IPS-18a (cell line): ENCODE measurements around the gene SLC41A1.

ENCODE experiments used
- H3K27ac ChIP-seq: one replicate; pipeline ENCODE4 v1.5.1; 2013; ENCODE audit warnings: low read length
- H3K27me3 ChIP-seq: one replicate; pipeline ENCODE4 v1.6.1; 2013; ENCODE audit warnings: mild to moderate bottlenecking, low read length; ENCODE audit not compliant: control insufficient read depth, insufficient read depth
- H3K36me3 ChIP-seq: one replicate; pipeline ENCODE4 v1.6.1; 2013; ENCODE audit warnings: low read depth, low read length; ENCODE audit not compliant: control insufficient read depth
- H3K4me1 ChIP-seq: one replicate; pipeline ENCODE4 v1.6.1; 2013; ENCODE audit warnings: low read depth, low read length; ENCODE audit not compliant: control insufficient read depth
- H3K4me3 ChIP-seq: one replicate; pipeline ENCODE4 v1.5.1; 2013; ENCODE audit warnings: low read length
- H3K9ac ChIP-seq: one replicate; pipeline ENCODE4 v1.6.1; 2013; ENCODE audit warnings: mild to moderate bottlenecking, low read length, moderate library complexity
- H3K9me3 ChIP-seq: one replicate; pipeline ENCODE4 v1.6.1; 2013; ENCODE audit warnings: low read depth, low read length; ENCODE audit not compliant: control insufficient read depth

Gene SLC41A1

DNA sequence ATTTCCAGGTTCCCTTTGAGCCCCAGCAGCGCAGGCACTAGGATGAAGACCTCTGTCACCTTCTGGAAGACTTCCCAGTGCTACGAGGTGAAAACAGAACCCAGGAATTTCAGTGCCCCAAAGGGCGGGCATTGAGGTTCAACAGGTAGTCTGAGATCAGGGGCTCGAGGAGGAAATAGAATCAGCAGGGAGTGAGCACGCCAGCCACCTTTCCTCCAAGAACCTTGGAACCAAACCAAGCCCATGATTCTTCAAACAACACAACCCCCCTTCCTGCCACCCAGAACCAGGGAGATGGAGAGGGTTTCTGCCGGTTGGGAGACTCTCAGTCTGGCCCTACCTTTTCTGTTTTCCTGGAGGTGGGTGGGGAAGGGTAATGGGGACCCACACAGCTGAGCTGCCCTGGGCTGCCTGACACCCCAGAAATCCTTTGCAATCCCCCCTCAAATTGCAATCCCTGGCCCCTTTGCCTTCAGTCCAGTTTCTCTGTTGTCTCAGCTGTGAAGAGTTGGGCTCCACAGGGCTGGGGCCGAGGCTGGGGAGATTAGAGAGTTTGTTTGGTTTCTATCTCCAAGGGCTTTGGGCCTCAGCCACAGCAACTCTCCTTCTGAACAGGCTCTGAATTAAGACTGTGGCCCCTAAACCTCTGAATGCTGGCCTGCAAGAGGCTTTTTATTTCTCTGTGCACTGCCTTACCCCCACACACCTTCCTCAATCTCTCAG, 11.9 kb downstream of the SLC41A1 start:
- Histone ChIP-seq H3K27ac (no peak overlapping the region), H3K9ac (no peak overlapping the region), H3K4me1 (peaks cover 5% of the 10 kb centered on the region), H3K36me3 (peaks cover 27% of the 10 kb centered on the region), H3K9me3 (no peaks in the 10 kb centered on the region), H3K4me3 (no peak overlapping the region), H3K27me3 (no peaks in the 10 kb centered on the region)

DNA sequence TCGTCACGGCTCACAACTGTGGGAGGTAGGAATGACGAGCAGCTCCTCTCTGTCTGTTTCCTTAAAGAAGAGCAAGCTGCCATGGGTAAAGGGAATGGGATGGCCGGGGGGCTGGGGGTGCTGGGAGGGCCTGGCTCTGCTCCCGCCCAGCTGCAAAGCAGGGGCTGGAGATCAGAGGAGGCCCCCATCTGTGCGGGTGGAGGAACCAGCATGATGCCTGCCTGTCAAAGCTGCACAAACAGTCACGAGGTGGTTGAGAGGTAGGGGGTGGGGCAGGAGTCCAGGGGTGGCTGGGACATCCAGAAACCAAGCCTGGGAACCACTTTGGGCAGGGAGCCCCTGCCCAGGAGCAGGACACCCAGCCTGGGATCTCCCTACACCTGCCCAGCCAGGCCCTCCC, 12.6 kb downstream of the SLC41A1 start:
- Histone ChIP-seq H3K9ac (no peak overlapping the region), H3K27me3 (no peaks in the 10 kb centered on the region), H3K4me3 (no peak overlapping the region), H3K4me1 (peaks cover 5% of the 10 kb centered on the region), H3K27ac (no peak overlapping the region), H3K9me3 (no peaks in the 10 kb centered on the region), H3K36me3 (peaks cover 34% of the 10 kb centered on the region)

DNA sequence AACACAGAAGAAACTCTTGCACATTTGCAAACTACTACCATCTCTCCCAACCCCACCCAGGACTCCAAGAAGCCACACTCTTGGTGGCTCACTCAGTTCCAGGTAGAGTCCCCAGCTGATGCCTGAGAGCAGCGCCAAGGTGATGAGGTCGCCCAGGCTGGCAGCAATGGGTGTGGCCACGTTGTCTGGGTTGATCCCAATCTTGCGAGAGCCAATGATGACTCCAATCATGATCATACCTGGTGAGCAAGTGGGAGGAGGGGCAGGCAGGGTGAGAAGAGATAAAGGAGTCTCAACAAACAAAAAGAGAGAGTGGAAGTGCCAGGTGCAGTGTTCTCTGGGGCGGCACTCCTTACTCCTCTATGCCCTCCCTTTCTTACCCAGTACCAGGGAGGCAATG, 14.4 kb downstream of the SLC41A1 start:
- Histone ChIP-seq H3K4me1 (peaks cover 5% of the 10 kb centered on the region), H3K27ac (no peak overlapping the region), H3K9me3 (no peaks in the 10 kb centered on the region), H3K27me3 (no peaks in the 10 kb centered on the region), H3K4me3 (no peak overlapping the region), H3K9ac (no peak overlapping the region), H3K36me3 (peaks cover 52% of the 10 kb centered on the region)

DNA sequence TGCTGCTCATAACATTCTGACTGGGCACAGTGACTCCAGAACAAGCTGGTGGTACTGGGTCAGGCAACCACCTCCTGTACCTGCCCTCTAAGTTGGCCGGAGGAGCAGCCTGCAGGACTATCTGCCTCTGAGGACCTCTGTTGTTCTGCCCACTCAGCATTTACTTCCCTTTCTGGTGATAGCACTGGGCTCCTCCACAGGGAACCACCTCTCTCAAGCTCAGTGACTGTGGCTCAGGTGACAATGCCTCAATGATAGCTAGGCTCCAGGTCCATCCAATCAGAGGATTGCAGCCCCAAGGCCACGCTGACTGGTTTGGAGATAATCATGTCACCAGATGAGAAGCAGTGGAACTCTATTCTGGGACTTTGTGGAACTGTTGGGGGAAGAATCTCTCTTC, 15.8 kb downstream of the SLC41A1 start:
- Histone ChIP-seq H3K4me1 (peaks cover 5% of the 10 kb centered on the region), H3K27ac (no peak overlapping the region), H3K27me3 (no peaks in the 10 kb centered on the region), H3K4me3 (no peak overlapping the region), H3K9ac (no peak overlapping the region), H3K9me3 (no peaks in the 10 kb centered on the region), H3K36me3 (peaks cover 63% of the 10 kb centered on the region)

DNA sequence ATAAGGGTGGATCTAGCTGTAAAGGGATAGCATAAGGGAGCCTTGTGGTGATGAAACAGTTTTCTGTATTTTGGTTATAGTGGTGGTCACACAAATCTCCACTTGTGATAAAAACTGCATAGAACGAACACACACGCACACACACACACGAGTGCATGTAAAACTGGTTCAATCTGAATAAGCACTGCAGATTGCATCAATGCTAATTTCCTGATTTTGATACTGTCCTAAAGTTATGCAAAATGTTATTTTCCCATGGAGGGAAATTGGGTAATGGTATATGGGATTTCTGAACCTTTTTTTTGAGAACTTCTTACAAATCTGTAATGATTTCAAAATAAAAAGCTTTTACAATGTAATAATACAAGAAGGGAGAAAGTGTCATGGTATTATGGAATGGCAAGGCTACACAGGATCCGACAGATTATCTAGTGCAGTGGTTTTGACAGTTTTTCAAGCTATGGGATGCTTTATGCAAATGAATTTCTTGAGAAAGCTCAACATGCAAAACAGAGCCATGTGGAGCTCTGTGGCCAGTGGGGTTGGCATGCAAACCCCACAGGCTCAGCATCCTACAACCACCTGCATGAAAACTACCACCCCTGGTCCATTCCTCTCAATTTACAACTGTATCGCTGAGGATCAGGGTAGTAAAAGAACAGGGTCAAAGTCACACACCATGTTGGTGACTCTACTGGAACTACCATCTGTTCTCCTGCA, 18.8 kb downstream of the SLC41A1 start:
- Histone ChIP-seq H3K27me3 (no peaks in the 10 kb centered on the region), H3K4me1 (no peaks in the 10 kb centered on the region), H3K9ac (no peak overlapping the region), H3K36me3 (peaks cover 77% of the 10 kb centered on the region), H3K4me3 (no peak overlapping the region), H3K9me3 (no peaks in the 10 kb centered on the region), H3K27ac (no peak overlapping the region)

DNA sequence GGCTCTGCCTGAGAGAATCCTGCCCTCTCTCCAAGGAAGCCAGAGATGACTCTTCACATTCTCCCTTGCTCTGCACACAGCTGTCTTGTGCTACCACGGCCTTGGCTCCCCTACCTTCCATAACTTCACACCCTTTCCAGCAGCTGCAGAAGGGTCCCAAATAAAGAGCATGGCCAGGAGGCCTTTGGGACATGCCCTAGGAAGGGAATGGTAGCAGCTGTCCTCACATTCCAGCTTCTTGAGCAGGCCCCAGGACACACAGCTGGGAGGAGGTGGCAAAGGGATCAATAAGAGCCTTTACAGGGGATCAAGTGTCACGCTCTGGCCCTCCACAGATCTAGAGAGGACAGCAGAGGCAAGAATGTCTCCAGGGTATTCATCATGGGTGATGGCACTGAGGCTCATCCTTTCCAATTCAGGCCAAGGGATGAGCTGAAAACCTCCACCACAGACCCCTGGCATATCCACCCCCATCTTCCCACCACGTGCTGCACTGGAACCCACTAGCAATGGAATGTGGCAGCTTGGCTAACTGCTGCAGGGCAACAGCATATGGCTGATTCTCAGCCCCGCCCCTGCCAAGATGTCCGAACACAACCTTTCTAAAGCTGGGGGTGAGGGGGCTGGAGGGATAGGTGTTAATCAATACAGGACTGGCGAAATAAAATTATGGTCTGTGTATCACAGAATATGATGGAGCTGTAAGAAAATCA, 19.9 kb downstream of the SLC41A1 start:
- no peak overlapping the region for H3K27ac ChIP-seq
- no peak overlapping the region for H3K4me3 ChIP-seq
- no peaks in the 10 kb centered on the region for H3K4me1 ChIP-seq
- H3K27me3 ChIP-seq = no peaks in the 10 kb centered on the region
- H3K36me3 ChIP-seq = peaks cover 66% of the 10 kb centered on the region
- H3K9me3 ChIP-seq = no peaks in the 10 kb centered on the region
- no peak overlapping the region for H3K9ac ChIP-seq

DNA sequence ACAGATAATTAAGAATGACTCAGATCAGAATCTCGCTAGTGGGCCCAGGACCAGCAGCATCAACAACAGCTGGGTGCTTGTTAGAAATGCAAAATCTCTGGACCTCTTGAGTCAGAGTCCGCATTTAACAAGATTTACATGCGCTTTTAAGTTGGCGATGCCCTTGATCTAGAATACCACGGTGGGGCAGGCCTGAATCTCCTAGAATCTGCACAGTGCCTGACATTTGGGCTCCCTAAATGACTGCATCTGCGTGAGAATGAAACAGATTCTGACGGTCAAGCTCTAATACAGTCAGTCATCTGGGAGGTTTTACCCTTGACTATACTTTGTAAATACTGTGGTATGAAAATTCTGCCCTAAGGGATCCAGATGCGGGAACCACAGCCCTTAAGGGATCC, 20.5 kb downstream of the SLC41A1 start:
- Histone ChIP-seq H3K27me3 (no peaks in the 10 kb centered on the region), H3K9ac (no peak overlapping the region), H3K9me3 (no peaks in the 10 kb centered on the region), H3K4me3 (no peak overlapping the region), H3K4me1 (no peaks in the 10 kb centered on the region), H3K36me3 (peaks cover 60% of the 10 kb centered on the region), H3K27ac (no peak overlapping the region)

DNA sequence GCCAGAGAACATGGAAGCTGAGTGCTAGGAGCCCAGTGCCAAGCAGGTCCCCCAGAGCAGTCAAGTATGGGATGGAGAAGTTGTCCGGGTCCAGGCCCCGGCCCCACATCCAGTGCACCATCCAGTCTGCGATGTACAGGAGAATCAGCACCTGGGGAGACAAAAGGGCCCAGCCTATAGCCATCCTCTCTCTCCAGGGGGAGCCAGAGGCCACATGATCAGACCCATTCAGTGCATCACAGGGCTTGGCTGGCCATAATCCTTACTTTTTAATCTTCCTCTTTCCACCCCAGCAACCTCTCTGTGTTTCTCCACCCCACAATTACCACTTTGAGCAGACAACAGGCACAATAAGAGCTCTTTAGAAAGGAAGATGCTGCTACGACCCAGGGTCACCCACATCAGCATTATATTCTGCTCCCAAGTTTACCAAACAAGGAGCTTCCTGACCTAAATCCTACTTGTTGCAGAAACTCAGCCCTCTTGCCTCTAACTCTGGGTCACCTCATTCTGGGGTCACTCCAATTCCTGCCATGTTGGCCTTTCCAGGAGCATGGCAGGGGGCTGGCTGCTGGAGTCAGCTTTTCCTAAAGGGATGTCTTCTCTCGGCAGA, 21.3 kb downstream of the SLC41A1 start:
- no peak overlapping the region for H3K9ac ChIP-seq
- no peak overlapping the region for H3K27ac ChIP-seq
- no peaks in the 10 kb centered on the region for H3K27me3 ChIP-seq
- H3K4me1 ChIP-seq = no peaks in the 10 kb centered on the region
- peaks cover 54% of the 10 kb centered on the region for H3K36me3 ChIP-seq
- H3K9me3 ChIP-seq = no peaks in the 10 kb centered on the region
- H3K4me3 ChIP-seq = no peak overlapping the region

DNA sequence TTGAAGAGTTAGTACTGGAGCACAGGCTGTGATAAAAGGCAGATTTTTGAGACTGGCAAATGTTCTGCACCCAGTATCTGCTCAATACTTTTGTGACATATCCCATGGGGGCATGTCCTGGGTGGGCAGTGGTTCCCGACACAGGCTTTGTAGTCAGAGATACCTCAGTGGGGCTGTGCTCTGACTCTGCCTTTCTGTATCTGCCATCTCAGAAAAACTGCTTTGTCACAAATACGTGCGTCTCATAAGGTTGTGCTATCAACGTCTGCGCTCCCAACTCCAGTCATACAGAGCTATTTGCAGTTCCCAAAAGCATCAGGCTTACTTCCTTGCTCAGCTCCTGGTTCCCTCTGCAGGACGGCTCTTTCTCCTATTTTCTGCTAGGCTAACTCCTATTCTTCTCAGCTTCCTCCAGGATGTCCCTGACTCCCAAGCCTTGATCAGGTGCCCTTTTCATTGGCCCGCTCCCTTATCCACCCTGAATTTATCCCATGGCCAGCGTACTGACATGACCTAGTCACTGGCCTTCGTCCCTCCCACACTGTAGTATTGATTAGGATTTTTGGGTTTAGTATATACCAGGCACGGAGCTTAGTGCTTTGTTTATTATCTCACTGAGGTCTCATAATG, 25.6 kb downstream of the SLC41A1 start:
- no peak overlapping the region for H3K9ac ChIP-seq
- no peaks in the 10 kb centered on the region for H3K27me3 ChIP-seq
- no peaks in the 10 kb centered on the region for H3K9me3 ChIP-seq
- peaks cover 18% of the 10 kb centered on the region for H3K36me3 ChIP-seq
- no peaks in the 10 kb centered on the region for H3K4me1 ChIP-seq
- H3K27ac ChIP-seq = no peak overlapping the region
- H3K4me3 ChIP-seq = no peak overlapping the region

DNA sequence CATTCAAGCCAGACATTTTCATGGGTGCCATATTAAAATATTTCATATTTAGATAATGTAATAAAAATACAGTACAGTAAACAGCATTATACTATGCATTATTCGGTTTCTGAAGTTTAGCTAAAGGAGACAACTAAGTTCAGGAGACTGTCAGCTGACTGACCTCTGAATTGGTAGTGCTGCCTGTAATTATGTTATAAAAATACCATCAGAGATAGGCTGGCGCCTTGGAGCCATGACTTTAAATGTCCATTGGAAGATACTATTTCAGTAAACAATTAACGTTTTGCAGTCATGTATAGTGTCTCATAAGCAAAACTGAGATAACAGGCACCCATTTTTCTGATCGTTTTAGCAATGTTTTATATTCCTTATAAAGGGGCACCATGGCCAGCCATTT, 26.4 kb downstream of the SLC41A1 start:
- H3K4me1 ChIP-seq = no peaks in the 10 kb centered on the region
- H3K4me3 ChIP-seq = no peak overlapping the region
- no peaks in the 10 kb centered on the region for H3K9me3 ChIP-seq
- H3K27me3 ChIP-seq = no peaks in the 10 kb centered on the region
- H3K27ac ChIP-seq = no peak overlapping the region
- H3K36me3 ChIP-seq = peaks cover 11% of the 10 kb centered on the region
- no peak overlapping the region for H3K9ac ChIP-seq

DNA sequence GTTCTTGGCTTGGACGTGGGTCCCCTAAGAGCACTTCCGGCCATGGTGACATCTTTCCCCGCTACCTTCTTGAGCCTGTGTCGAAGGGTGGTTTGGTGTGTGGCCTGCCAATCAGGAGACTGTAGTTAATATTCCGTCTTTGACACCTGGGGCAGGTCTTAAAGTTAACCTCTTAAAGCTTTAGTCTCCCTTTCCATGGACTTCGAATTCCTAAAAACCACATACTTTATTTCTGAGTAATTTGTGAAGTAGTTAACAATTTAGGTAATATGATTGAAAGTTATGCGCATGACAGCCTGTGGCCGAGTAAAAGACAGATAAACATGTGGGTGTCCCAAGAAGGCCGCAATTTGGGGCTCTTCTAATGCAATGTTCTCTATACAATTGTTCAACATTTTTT, 27.6 kb downstream of the SLC41A1 start:
- Histone ChIP-seq H3K4me1 (no peaks in the 10 kb centered on the region), H3K36me3 (peaks cover 4% of the 10 kb centered on the region), H3K4me3 (no peak overlapping the region), H3K9me3 (no peaks in the 10 kb centered on the region), H3K27ac (no peak overlapping the region), H3K9ac (no peak overlapping the region), H3K27me3 (no peaks in the 10 kb centered on the region)
